ENCODE data around the gene RBM23.
"Not testable (repeated sequence)": the region's sequence is repeated elsewhere in the genome, so short reads cannot be mapped to it uniquely, and the experiment has no call there.

The RBM23 gene

DNA sequence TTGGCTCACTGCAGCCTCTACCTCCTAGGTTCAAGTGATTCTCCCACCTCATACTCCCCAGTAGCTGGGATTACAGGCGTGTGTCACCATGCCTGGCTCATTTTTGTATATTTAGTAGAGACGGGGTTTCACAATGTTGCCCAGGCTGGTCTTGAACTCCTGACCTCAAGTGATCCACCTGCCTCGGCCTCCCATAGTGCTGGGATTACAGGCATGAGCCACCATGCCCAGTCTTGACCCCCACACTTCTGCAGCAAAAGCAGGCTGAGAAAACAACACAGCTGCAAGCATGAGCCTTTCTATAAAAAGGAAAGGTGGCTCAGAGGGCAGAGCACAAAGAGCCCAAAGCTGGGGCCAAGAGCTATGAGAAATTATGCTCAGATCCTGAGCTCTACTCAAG is 58.6 kb downstream of the RBM23 start:
- DNase-seq = not testable (repeated sequence)

DNA sequence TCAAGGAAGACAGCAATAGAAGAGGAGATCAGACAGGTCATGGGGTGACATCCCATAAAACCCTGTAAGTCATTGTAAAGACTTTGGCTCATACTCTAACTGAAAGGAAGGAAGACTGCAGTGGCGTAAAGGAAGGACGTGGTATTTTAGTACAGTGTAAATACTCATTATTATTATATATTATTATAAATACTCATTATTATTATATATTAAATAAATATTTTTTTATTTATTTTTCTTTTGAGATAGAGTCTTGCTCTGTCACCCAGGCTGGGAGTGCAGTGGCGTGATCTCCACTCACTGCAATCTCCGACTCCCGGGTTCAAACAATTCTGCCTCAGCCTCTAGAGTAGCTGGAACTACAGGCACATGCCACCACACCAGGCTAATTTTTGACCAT is 62.5 kb downstream of the RBM23 start:
- DNase-seq = no peak

DNA sequence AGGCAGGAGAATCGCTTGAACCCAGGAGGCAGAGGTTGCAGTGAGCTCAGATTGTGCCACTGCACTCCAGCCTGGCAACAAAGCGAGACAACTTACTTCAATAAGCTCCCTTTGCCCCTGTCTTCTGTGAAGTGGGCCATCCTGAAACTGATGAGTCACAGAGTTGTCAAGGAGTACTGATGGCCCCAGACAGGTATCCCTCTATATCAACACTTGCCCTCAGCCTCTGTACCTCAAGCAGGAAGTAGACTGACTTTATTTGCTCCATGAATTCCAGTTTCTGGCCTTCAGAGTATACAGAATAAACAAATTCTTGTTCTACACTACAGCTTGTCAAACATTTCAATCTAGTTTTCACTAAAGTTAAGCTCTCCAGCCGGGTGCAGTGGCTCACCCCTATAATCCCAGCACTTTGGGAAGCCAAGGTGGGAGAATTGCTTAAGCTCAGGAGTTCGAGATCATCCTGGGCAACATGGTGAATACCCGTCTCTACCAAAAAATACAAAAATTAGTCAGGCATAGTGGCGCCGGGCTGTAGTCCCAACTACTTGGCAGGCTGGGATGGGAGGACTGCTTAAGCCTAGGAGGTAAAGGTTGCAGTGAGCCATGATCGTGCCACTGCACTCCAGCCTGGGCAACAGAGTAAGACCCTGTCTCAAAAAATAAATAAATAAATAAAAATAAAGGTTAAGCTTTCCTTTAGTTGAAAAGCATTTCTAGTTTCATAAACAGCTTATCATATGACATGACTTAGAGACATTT is 63.8 kb downstream of the RBM23 start:
- DNase-seq = no peak

DNA sequence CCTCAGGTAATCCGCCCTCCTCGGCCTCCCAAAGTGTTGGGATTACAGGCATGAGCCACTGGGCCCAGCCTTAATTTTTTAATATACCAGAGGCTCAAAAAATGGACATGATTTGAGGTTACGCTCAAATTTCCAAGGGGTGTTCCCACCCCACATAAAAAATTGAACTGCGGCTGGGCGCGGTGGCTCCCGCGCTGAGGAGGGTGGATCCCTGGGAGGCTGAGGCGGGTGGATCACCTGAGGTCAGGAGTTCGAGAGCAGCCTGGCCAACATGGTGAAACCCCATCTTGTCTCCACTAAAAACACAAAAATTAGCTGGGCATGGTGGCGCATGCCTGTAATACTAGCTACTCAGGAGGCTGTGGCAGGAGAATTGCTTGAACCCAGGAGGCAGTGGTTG is 64.7 kb downstream of the RBM23 start:
- DNase-seq = not testable (repeated sequence)

DNA sequence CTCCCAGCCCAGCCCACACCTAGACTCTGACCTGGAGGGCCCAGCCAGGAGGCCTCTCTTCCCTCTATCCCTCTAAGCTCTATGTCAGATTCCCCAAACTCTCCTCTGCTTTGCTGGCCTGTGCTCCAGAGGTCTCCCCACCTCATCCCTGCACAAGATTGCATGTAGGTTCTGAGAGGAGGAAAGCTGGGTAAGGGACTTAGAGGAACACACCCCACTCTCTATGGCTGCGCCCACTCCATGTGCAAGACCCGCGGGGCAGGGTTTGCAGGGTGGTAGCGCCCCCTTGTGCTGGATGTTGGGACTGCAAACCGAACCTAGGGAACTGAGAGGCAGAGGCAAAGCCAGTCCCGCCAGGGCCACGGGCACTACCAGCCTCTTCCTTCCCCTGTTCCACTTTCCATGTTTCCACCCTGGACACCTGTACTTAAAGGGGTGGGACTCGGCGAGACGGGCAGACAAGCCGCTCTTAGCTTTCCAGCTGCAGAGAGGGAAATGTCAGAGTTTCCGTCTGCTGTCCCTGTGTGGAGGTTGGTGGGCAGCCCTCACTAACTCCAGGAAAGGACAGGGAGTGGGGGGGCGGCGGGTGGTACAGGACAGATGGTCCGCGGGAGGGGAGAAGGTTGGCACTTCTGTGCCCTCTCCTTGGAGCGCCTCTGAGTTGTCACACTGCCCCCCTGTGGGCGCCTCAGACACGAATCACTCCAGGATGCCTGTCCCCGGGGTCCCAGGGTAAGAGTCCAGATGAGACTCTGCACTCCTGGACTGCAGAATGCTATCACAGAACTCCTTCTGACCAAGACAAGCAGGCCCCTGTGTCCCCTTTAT is 65.8 kb downstream of the RBM23 start:
- peak; percentile 91 for DNase-seq

DNA sequence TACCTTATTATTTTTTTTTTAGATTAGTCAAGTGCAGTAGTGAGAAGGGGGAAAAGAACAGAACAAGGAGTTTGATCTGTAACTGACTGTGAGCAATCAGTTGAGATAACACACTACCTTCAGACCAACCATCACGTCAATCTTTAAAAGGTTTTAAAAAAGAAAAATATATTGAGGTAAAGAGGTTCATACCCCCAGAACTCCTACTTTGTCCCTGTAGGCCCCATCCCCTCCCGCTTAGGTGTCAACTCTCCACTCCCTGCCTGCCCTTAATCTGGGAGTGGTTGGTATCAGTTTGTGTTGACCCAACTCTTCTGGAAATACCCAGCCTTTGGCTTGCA is 66.4 kb downstream of the RBM23 start:
- DNase-seq = no peak

DNA sequence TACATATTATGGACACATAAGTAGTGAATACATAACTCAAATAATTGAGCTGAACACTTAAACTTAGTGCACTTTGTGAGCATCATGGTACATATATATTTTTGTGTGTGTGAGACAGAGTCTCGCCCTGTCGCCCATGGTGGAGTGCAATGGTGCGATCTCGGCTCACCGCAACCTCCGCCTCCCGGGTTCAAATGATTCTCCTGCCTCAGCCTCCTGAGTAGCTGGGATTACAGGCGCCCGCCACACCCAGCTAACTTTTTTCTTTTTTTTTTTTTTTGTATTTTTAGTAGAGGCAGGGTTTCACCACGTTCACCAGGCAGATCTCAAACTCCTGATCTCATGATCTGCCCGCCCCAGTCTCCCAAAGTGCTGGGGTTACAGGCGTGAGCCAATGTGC is 66.8 kb downstream of the RBM23 start:
- not testable (repeated sequence) for DNase-seq

DNA sequence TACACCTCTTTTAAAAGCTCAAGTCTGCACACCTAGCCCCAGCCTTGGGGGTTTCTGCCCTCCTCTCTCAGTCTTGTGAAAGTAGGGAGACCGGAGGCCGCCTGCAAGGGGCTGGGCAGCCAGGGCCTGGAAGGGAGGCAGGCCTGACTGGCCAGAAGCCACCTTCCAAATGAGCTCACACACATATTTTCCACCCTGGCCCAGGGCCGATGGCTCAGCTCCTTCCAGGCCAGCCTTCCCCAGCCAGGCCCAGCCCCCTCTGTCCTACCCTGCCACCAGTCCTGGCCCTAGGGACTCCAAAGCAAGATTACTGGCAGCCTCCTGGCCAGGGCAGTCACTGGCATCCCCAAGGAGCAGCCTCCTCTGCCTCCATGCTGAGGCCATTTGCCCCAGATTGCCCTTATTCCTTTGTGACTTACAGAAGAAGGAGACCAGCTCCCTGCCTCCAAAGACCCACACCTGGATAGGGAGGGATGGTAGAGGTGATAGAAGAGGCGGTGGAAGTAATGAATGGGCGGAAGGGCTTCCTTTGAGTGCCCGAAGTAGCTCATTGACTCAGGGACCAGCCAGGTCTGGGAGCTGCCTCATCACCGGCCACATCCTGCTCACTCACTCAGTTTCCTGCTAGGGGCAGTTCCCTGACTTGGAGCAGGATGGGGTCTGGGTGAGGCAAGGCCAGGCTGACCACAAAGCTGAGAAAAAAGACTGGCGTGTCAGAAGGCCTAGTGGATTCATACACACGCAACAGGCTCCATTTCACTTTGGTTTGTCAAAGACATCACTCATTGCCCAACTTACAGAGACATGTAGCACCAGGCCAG is 67.8 kb downstream of the RBM23 start:
- DNase-seq = peak; percentile 54

DNA sequence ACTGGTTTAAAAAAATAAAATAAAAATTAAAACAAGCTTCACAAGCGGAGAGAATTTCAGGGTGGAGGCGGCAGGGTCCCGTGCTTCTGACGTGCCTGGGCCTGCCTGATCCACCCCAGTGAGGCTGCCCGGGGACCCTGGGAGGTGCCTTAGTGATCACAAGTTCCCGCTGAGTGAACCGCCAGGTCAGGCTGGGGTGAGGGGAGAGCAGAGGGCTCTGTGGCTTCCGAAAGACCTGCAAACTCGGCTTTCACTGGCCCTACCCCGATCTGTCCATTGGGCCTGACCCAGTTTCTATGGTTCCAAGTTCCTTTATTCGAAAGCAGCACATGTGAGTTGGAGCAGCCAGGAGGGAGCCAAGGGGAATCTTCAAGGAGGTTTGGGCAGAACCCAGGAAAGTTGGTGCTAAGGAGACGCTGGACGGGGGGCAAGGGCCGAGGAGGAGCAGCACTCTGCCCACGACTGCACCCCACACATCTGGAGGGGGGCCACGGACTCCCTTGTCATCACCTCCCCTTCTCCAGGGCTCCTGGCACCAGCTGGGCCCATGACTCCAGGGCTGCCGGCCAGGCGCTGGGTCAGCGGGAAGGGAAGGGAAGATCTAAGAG is 69.6 kb downstream of the RBM23 start:
- no peak for DNase-seq

DNA sequence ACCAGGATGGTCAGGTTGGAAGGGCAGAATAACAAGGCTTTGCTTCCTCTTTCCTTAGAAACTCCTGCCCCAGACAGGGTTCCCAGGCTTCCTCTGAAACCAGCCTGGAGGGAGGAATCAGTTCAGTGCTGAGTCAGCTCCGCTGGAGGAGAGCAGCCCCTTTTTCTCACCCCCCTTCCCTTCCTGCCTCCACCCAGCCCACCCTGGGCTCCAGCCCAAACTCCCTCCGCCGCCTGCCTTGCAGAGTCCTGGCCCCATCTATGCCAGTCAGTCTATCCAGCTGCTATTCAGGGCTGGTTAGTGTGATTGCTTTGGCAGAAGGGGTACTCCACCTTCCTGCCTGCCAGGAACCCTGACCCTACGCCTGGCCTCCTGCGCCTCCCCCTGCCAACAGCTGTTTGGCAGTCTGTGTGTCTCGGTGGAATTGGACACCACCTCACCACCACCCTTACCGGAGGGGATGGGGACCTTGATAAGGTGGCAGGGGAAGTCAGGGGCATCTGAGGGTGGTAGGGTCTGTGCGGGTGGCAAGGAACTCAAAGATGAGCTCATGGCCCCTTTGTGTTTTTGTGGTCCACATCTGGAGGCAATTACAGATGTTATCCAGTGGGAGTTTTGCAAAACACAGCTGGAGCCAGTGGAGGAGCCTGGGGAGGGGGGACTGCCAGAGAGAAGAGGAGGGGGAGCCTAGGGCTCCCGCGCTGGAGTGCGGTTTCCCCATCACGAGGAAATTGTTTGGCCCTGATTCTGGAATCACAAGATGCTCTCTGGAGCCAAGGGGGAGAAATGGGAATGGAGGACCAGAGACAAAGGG is 70.4 kb downstream of the RBM23 start:
- no peak for DNase-seq

DNA sequence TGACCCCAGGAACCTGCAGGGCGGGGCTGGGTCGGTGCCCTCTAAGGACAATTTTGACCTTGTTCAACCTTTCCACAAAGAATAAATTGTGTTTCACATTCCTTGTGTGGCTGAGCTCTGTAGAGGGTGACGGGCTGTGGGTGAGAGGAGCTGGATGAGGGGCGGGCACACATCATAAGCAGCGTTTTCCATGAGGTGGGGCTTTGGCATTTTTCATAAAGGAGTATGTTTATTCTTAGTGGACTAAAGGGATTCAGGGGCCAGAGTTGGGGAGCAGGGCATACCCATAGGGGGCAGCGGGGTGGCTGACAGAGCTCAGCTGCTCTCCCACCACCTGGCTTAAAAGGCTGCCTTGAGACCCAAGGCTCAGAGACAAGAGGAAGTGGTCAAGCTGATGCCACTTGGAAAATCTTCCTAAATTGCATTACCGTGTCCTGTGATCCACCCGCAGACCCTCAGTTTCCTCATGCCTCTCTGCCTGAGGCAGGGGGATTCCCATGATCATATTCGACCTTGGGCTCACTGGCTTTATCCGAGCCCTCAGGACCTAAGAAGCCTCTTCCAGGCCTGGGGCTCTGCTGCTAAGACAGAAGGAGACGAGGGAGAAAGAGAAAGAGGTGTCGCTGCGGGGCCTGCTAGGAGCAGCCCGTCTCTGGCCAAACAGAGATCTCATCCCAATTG is 71.1 kb downstream of the RBM23 start:
- no peak for DNase-seq

DNA sequence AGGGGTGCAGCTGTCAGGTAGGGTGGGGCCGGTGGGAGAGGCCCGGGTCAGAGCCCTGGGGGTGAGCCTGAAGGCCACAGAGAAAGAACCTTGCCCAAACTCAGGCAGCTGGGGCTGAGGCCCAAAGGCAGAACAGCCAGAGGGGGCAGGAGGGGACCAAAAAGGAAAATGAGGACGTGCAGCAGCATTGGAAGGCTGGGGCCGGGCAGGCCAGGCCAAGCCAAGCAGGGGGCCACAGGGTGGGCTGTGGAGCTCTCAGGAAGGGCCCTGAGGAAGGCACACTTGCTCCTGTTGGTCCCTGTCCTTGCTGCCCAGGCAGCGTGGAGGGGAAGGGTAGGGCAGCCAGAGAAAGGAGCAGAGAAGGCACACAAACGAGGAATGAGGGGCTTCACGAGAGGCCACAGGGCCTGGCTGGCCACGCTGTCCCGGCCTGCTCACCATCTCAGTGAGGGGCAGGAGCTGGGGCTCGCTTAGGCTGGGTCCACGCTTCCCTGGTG is 72.1 kb downstream of the RBM23 start:
- DNase-seq = no peak

DNA sequence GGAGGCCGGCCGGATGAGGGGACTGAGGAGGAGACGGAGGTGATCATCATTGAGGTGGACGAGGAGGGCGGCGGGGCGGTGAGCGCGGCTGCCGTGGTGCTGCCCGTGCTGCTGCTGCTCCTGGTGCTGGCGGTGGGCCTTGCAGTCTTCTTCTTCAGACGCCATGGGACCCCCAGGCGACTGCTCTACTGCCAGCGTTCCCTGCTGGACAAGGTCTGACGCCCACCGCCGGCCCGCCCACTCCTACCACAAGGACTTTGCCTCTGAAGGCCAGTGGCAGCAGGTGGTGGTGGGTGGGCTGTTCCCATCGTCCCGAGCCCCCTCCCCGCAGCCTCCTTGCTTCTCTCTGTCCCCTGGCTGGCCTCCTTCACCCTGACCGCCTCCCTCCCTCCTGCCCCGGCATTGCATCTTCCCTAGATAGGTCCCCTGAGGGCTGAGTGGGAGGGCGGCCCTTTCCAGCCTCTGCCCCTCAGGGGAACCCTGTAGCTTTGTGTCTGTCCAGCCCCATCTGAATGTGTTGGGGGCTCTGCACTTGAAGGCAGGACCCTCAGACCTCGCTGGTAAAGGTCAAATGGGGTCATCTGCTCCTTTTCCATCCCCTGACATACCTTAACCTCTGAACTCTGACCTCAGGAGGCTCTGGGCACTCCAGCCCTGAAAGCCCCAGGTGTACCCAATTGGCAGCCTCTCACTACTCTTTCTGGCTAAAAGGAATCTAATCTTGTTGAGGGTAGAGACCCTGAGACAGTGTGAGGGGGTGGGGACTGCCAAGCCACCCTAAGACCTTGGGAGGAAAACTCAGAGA is 72.9 kb downstream of the RBM23 start:
- no peak for DNase-seq

DNA sequence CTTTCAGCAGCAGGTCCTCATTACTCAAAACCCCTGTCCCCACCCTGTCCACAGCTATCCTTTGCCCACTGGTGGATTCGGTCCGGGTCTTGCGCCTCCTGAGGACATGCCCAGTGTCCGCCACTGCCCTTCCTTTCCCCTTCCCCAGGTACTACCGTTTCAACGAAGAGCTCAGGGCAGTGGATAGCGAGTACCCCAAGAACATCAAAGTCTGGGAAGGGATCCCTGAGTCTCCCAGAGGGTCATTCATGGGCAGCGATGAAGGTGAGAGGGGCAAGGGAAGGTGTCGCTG is 73.9 kb downstream of the RBM23 start:
- DNase-seq = no peak

DNA sequence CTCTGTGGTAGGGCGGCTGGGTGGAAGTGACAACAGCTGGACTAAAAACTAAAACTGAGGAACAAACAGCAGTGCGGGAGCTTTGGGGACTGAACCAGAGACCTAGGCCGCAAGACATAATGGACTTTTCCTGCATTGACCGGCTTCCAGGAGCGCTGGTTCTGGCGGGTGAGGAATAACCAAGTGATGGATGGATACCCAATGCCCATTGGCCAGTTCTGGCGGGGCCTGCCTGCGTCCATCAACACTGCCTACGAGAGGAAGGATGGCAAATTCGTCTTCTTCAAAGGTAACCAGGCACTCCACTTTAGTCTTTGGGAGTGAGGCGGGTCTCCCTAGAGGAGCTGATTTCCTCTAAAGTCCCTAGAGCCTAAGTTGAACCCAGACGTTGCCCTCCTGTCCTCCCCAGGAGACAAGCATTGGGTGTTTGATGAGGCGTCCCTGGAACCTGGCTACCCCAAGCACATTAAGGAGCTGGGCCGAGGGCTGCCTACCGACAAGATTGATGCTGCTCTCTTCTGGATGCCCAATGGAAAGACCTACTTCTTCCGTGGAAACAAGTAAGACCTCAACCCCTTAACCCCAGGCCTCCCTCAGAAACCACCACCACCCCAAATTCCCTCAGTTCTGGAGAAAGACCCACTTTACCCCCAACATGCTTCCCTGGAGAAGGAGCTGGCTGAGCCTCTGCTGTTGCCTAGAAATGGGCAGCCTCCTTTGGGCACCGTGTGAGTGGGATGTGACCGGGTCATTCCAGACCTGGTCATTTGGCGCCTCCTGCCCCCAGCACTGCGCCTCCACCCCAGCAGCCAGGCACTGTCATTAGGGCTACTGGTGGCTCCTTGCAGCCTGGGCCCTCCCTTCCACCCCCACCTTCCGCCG is 74.5 kb downstream of the RBM23 start:
- DNase-seq = no peak
